Breast epithelium (tissue), 4 donors: ENCODE data around the gene RNF212B. TPM values are rescaled to one million over a fixed set of nuclear protein-coding genes. Genes with fewer than 3 reads are reported as not detected.

Source experiments
- DNase-seq, 2 donors: peaks; one replicate each; pipeline ENCODE4 v3.0.0-alpha.2; 2019; ENCODE audit warnings: low spot score in 2 of 2
- H3K27ac ChIP-seq, 2 donors: fragments of 200-600 bp; sonication (generic) in 1 of 2; one replicate each; pipeline ENCODE4 v1.5.1; 2016 to 2019; ENCODE audit warnings: mild to moderate bottlenecking in 1 of 2
- H3K27me3 ChIP-seq, 2 donors: fragments of 200-600 bp; sonication (generic) in 1 of 2; one replicate each; pipeline versions ENCODE4 v1.5.1 to v1.6.0; 2017 to 2019; ENCODE audit warnings: control low read depth in 1 of 2, mild to moderate bottlenecking in 1 of 2
- H3K36me3 ChIP-seq: fragments of 200-600 bp; one replicate; pipeline ENCODE4 v1.5.1; 2019
- H3K4me1 ChIP-seq, 2 donors: fragments of 200-600 bp; sonication (generic); one replicate each; pipeline ENCODE4 v1.5.1; 2016 to 2019; ENCODE audit warnings: control low read depth in 1 of 2
- H3K4me3 ChIP-seq, 3 donors: fragments of 200-600 bp; sonication (generic); 1 replicate in 2 of 3; 2 replicates in 1 of 3; pipeline ENCODE4 v1.5.1; 2016 to 2019; ENCODE audit warnings: mild to moderate bottlenecking in 3 of 3, moderate library complexity in 2 of 3
- H3K9me3 ChIP-seq, 2 donors: fragments of 200-600 bp; sonication (generic) in 1 of 2; one replicate each; pipeline ENCODE4 v1.5.1; 2016 to 2019; ENCODE audit warnings: control low read depth in 1 of 2
- CTCF ChIP-seq, 3 donors: fragments of 450-650 bp; IDR thresholded peaks; one replicate each; pipeline ENCODE4 v1.5.1; 2016 to 2017; ENCODE audit warnings: antibody characterized with exemption in 3 of 3, mild to moderate bottlenecking in 3 of 3, moderate library complexity in 3 of 3
- POLR2A ChIP-seq: fragments of 450-650 bp; IDR thresholded peaks from one replicate; pipeline ENCODE4 v1.6.1; 2016; ENCODE audit warnings: antibody characterized with exemption, mild to moderate bottlenecking, moderate library complexity
- POLR2AphosphoS5 ChIP-seq, 3 donors: sonication (generic); formaldehyde crosslinking; IDR thresholded peaks; one replicate each; pipeline ENCODE4 v1.6.1; 2017; ENCODE audit warnings: antibody characterized with exemption in 3 of 3
- intact Hi-C: fragments of 100-400 bp; cut with DNase I; formaldehyde crosslinking; loops from one replicate; pipeline ENCODE4 v1.15.1; 2023; ENCODE audit warnings: low total_unique reads
- total RNA-seq, 3 donors: library from RNA; depleted of rRNA; stranded (reverse); fragments of >200 nt; gene quantifications; one replicate each; pipeline ENCODE4 v1.1.0, GENCODE V29; 2016

RNF212B gene
- total RNA-seq, 3 donors from 2014 or later: not detected

DNA sequence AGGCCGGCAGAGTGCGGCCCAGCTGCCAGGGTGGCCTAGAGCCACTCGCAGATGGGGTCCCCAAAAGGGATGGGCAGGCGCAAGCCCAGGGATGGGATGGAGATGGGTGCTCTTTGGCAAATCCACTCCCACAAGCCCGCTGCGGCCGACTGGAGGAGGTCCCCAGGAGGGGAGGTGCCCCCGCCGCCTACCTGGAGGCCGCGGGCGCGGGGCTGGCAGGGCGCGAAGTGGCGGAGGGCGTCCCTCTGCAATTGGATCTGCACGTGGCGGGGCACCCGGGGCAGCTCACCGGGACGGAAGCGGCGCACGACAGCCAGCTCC, 64.2 kb downstream of the RNF212B start:
- intact Hi-C loops: loop anchor here (10.0 kb wide), 1 partner anchor 253 kb away; the partner anchor contains the start of genes THTPA and ZFHX2
- peak overlapping the region; percentile 99 for H3K27ac ChIP-seq
- peak overlapping the region; percentile 65 to 90 (median 86) for H3K4me3 ChIP-seq
- no peaks in the 10 kb centered on the region for H3K36me3 ChIP-seq
- no peak for DNase-seq
- TF ChIP-seq POLR2A (peak; percentile 80), CTCF (IDR thresholded peaks at IDR 0.05) (peak in 1 of 3 donors; percentile 18), POLR2AphosphoS5 (IDR thresholded peaks at IDR 0.05) (peak; percentile 46 to 76 (median 51))
- peaks cover 8 to 22% of the 10 kb centered on the region in 2 donors for H3K4me1 ChIP-seq
- no peaks in the 10 kb centered on the region for H3K9me3 ChIP-seq
- H3K27me3 ChIP-seq: no peaks in the 10 kb centered on the region

DNA sequence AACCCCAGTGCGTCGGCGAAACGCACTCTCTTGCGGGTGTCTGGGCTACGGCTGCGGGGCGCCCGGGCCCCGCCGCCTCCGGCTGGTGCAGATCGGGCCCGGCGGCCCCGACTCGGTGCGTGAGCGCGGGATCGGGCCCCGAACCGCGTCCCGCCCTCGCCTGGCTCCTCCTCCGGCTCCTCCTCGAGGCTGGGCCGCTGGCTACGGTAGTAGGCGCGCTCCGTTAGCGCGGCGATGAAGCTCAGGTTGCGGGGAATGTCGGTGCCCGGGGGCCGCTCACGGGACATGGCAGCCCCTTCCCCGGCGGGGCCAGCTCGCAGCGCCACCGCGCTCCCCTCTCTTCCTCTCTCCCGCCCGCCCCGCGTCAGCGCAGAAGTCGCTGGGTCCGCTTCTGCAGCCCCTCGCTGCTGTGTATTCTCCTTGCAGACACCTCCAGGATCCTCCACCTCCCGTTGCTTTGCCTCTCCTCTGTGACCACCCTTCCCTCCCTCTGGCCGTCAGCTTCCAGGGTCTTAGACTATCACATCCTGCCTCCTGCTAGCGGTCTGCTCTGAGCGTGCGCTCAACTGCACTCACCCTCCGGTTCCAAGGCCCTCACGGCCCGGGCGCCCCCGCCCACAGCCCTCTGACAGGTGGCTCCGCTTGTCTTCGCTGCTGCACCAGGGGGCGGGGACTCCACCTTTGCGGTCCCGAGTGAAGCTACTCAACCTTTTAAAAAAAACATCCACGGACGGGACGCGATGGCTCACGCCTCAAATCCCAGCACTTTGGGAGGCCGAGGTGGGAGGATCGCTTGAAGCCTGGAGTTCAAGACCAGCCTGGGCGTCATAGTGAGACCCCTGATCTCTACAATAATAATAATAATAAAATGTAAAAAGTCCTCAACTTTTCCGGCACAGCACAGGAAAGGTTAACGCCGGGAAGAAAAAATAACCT, 64.8 kb downstream of the RNF212B start, which contains the start of gene PPP1R3E:
TSS of gene PPP1R3E (minus strand) at position 570 of the 936 bp plus-strand sequence. CDS start at position 287, 283 bp downstream.
- H3K4me3 ChIP-seq: peak within 1 kb of the TSS; percentile 65 to 90 (median 86)
- no peak for TF ChIP-seq CTCF (IDR thresholded peaks at IDR 0.05)
- peak in 1 of 3 donors; percentile 7 for TF ChIP-seq POLR2AphosphoS5 (IDR thresholded peaks at IDR 0.05)
- H3K27me3 ChIP-seq: no peaks in the 10 kb centered on the region
- intact Hi-C loops: loop anchor here (10.0 kb wide), 1 partner anchor 252 kb away; the partner anchor contains the start of genes THTPA and ZFHX2
- no peaks in the 10 kb centered on the region for H3K36me3 ChIP-seq
- peak in 1 of 2 donors; percentile 65 for DNase-seq
- H3K9me3 ChIP-seq: no peaks in the 10 kb centered on the region
- H3K4me1 ChIP-seq: peaks cover 9 to 27% of the 10 kb centered on the region in 2 donors
- H3K27ac ChIP-seq: peak within 1 kb of the TSS; percentile 99

GRCh38 chr14:23306412-23307145, 68.8 kb downstream of the RNF212B start, which contains the start of gene BCL2L2:
Gene BCL2L2, plus strand, starts transcription at chr14:23306833. Its CDS starts 935 bp downstream, at chr14:23307768.
- no peaks in the 10 kb centered on the region for H3K27me3 ChIP-seq
- intact Hi-C loops: loop anchor here (10.0 kb wide), 1 partner anchor 248 kb away; the partner anchor contains the start of genes THTPA and ZFHX2
- TF ChIP-seq CTCF (IDR thresholded peaks at IDR 0.05): no peak
- peak; percentile 69 to 89 (median 69) for TF ChIP-seq POLR2AphosphoS5 (IDR thresholded peaks at IDR 0.05)
- H3K27ac ChIP-seq: peak within 1 kb of the TSS; percentile 93 to 94
- DNase-seq: peak; percentile 92 to 95
- peaks cover 6 to 38% of the 10 kb centered on the region in 2 donors for H3K4me1 ChIP-seq
- peak within 1 kb of the TSS; percentile 68 to 81 (median 75) for H3K4me3 ChIP-seq
- H3K36me3 ChIP-seq: no peaks in the 10 kb centered on the region
- no peaks in the 10 kb centered on the region for H3K9me3 ChIP-seq

DNA sequence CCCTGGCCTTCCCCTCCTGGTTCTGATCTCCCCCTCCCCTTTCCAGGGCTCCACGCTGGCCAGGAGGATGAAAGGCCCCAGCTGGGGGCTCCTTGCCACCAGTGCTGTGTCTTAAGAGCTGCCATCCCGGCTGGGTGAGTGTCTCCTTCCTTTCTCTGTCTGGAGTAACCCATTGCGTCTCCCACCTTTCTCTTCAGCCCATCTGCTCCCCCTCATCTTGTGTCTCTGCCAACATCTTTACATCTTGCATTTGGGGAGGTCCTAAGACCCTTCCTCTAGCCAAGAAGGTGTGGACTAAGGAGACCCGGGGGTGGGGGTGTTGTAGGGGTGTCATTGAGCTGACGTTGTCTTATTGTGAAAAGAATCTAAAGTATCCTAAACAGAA, 69.4 kb downstream of the RNF212B start:
- Histone ChIP-seq H3K4me1 (peaks cover 6 to 38% of the 10 kb centered on the region in 2 donors), H3K9me3 (no peaks in the 10 kb centered on the region), H3K4me3 (peak overlapping the region; percentile 68 to 81 (median 75)), H3K27ac (peak overlapping the region; percentile 93 to 94), H3K27me3 (no peaks in the 10 kb centered on the region), H3K36me3 (no peaks in the 10 kb centered on the region)
- intact Hi-C loops: loop anchor here (10.0 kb wide), 1 partner anchor 248 kb away; the partner anchor contains the start of genes THTPA and ZFHX2
- DNase-seq: peak in 1 of 2 donors; percentile 17
- no peak for TF ChIP-seq POLR2AphosphoS5 (IDR thresholded peaks at IDR 0.05)
- no peak for TF ChIP-seq CTCF (IDR thresholded peaks at IDR 0.05)
- TF ChIP-seq POLR2A: no peak
